ENCODE measurements around the gene VTCN1. TPM values are rescaled to one million over a fixed set of nuclear protein-coding genes. Genes with fewer than 3 reads are reported as not detected.

Gene VTCN1
- total RNA-seq, 1 experiment from 2014 or later, result not detected

- TF ChIP-seq CTCF (IDR thresholded peaks at IDR 0.05) (no peak), REST (IDR thresholded peaks at IDR 0.05; ENCODE audit: insufficient read depth in 1 of 2, low read depth in 2 of 2, low read length in 1 of 2) (no peak), TCF7L2 (IDR thresholded peaks at IDR 0.05; ENCODE audit: low read depth, low read length) (no peak), POLR2AphosphoS5 (IDR thresholded peaks at IDR 0.05; ENCODE audit: low read depth, low read length) (no peak), SIN3A (IDR thresholded peaks at IDR 0.05; ENCODE audit: borderline replicate concordance, insufficient read depth, low read depth, low read length) (no peak)
- intact Hi-C loops (cut with micrococcal nuclease; ENCODE audit: unreplicated experiment), result no loop called here
- POLR2A ChIA-PET, result no interaction called here
- DNase-seq (ENCODE audit: low read depth, low spot score) (no peak), ATAC-seq (no peak)
- BruUV-seq (replicated peaks), result no TSS peak
- H3K27ac ChIP-seq (ENCODE audit: low read length), result no peak overlapping the region
- in situ Hi-C loops (cut with HindIII; ENCODE audit: low pct_unique_long_range_greater_than_20kb, low sequenced_read_pairs), result no loop called here
- H3K4me3 ChIP-seq (ENCODE audit: low read depth in 2 of 2, low read length in 2 of 2), result no peak overlapping the region
- CTCF ChIA-PET, result no interaction called here
- no peaks in the 10 kb centered on the region for H3K4me1 ChIP-seq (ENCODE audit: control insufficient read depth, insufficient read depth, low read length)
- no peaks in the 10 kb centered on the region; the same call in 1 of the 2 replicates for H3K36me3 ChIP-seq (ENCODE audit: control insufficient read depth, insufficient read depth, low read length)
- H3K9me3 ChIP-seq (ENCODE audit: control insufficient read depth, insufficient read depth, low read depth, low read length), result no peaks in the 10 kb centered on the region
- H3K27me3 ChIP-seq (ENCODE audit: control insufficient read depth, insufficient read depth, low read length), result no peaks in the 10 kb centered on the region
These were observed 103.4 kb downstream of the VTCN1 start for GRCh38 chr1:117107364-117107763.

GRCh38 chr1:117106478-117106877, 104.2 kb downstream of the VTCN1 start:
- intact Hi-C loops (cut with micrococcal nuclease; ENCODE audit: unreplicated experiment), result no loop called here
- H3K27ac ChIP-seq (ENCODE audit: low read length), result no peak overlapping the region
- ATAC-seq, result no peak
- no peaks in the 10 kb centered on the region for H3K4me1 ChIP-seq (ENCODE audit: control insufficient read depth, insufficient read depth, low read length)
- TF ChIP-seq SIN3A (IDR thresholded peaks at IDR 0.05; ENCODE audit: borderline replicate concordance, insufficient read depth, low read depth, low read length), result no peak
- no peak for TF ChIP-seq TCF7L2 (IDR thresholded peaks at IDR 0.05; ENCODE audit: low read depth, low read length)
- TF ChIP-seq POLR2AphosphoS5 (IDR thresholded peaks at IDR 0.05; ENCODE audit: low read depth, low read length), result no peak
- no peak for TF ChIP-seq CTCF (IDR thresholded peaks at IDR 0.05)
- no peak for TF ChIP-seq REST (IDR thresholded peaks at IDR 0.05; ENCODE audit: insufficient read depth in 1 of 2, low read depth in 2 of 2, low read length in 1 of 2)
- H3K4me3 ChIP-seq (ENCODE audit: low read depth in 2 of 2, low read length in 2 of 2), result no peak overlapping the region
- BruUV-seq (replicated peaks), result no TSS peak
- ChIA-PET CTCF (no interaction called here), POLR2A (no interaction called here)
- no peaks in the 10 kb centered on the region; the same call in 1 of the 2 replicates for H3K36me3 ChIP-seq (ENCODE audit: control insufficient read depth, insufficient read depth, low read length)
- H3K27me3 ChIP-seq (ENCODE audit: control insufficient read depth, insufficient read depth, low read length), result no peaks in the 10 kb centered on the region
- no peaks in the 10 kb centered on the region for H3K9me3 ChIP-seq (ENCODE audit: control insufficient read depth, insufficient read depth, low read depth, low read length)
- in situ Hi-C loops (cut with HindIII; ENCODE audit: low pct_unique_long_range_greater_than_20kb, low sequenced_read_pairs), result no loop called here
- no peak for DNase-seq (ENCODE audit: low read depth, low spot score)

Measured in Panc1 (cell line).